ENCODE data around the gene MPI. TPM values are rescaled to one million over a fixed set of nuclear protein-coding genes. Genes with fewer than 3 reads are reported as not detected.
"Not testable (repeated sequence)": the region's sequence is repeated elsewhere in the genome, so short reads cannot be mapped to it uniquely, and the experiment has no call there.

The MPI gene
- total RNA-seq, 1 donor from 2014 or later = 25.0 TPM

GRCh38 chr15:74891469-74891868 is 1.6 kb downstream of the MPI start:
- DNase-seq (ENCODE audit: low spot score) = no peak

GRCh38 chr15:74892313-74892712 is 2.5 kb downstream of the MPI start:
- DNase-seq (ENCODE audit: low spot score) = no peak

- DNase-seq (ENCODE audit: low spot score) = no peak
Measured at GRCh38 chr15:74892931-74893330, 3.1 kb downstream of the MPI start.

GRCh38 chr15:74893627-74894026 is 3.8 kb downstream of the MPI start:
- no peak for DNase-seq (ENCODE audit: low spot score)

- not testable (repeated sequence) for DNase-seq (ENCODE audit: low spot score)
Measured at GRCh38 chr15:74894383-74894782, 4.5 kb downstream of the MPI start.

GRCh38 chr15:74895830-74896229 is 6.0 kb downstream of the MPI start:
- no peak for DNase-seq (ENCODE audit: low spot score)

- no peak for DNase-seq (ENCODE audit: low spot score)
Measured at GRCh38 chr15:74896316-74896715, 6.5 kb downstream of the MPI start.

- no peak for DNase-seq (ENCODE audit: low spot score)
Measured at GRCh38 chr15:74897300-74897701, 7.5 kb downstream of the MPI start.

- DNase-seq (ENCODE audit: low spot score) = peak; percentile 62
Measured at GRCh38 chr15:74901612-74902063, 11.8 kb downstream of the MPI start.

GRCh38 chr15:74902295-74903075 is 12.6 kb downstream of the MPI start:
- no peak for DNase-seq (ENCODE audit: low spot score)

- DNase-seq (ENCODE audit: low spot score) = no peak
Measured at GRCh38 chr15:74903676-74904075, 13.8 kb downstream of the MPI start.

- DNase-seq (ENCODE audit: low spot score) = no peak
Measured at GRCh38 chr15:74904190-74904805, 14.5 kb downstream of the MPI start.

GRCh38 chr15:74906067-74906449 is 16.2 kb downstream of the MPI start:
- DNase-seq (ENCODE audit: low spot score) = peak; percentile 49

GRCh38 chr15:74906450-74907162 is 16.8 kb downstream of the MPI start, which contains the start of gene FAM219B:
TSS of gene FAM219B (minus strand) at chr15:74906851. CDS start at chr15:74906800, 51 bp downstream.
- DNase-seq (ENCODE audit: low spot score) = peak; percentile 96

GRCh38 chr15:74907163-74907870 is 17.5 kb downstream of the MPI start:
- DNase-seq (ENCODE audit: low spot score) = no peak

- no peak for DNase-seq (ENCODE audit: low spot score)
Measured at GRCh38 chr15:74908635-74909034, 18.8 kb downstream of the MPI start.

GRCh38 chr15:74913041-74913440 is 23.2 kb downstream of the MPI start:
- no peak for DNase-seq (ENCODE audit: low spot score)

GRCh38 chr15:74913799-74914198 is 24.0 kb downstream of the MPI start:
- DNase-seq (ENCODE audit: low spot score) = not testable (repeated sequence)

GRCh38 chr15:74917676-74918075 is 27.8 kb downstream of the MPI start:
- DNase-seq (ENCODE audit: low spot score) = no peak

- no peak for DNase-seq (ENCODE audit: low spot score)
Measured at GRCh38 chr15:74920456-74920855, 30.6 kb downstream of the MPI start.

- DNase-seq (ENCODE audit: low spot score) = no peak
Measured at GRCh38 chr15:74924525-74924924, 34.7 kb downstream of the MPI start.

- no peak for DNase-seq (ENCODE audit: low spot score)
Measured at GRCh38 chr15:74928771-74929198, 38.9 kb downstream of the MPI start.

All from umbilical cord (tissue), 2 donors.